ENCODE data around the gene SECTM1.

SECTM1 gene

DNA sequence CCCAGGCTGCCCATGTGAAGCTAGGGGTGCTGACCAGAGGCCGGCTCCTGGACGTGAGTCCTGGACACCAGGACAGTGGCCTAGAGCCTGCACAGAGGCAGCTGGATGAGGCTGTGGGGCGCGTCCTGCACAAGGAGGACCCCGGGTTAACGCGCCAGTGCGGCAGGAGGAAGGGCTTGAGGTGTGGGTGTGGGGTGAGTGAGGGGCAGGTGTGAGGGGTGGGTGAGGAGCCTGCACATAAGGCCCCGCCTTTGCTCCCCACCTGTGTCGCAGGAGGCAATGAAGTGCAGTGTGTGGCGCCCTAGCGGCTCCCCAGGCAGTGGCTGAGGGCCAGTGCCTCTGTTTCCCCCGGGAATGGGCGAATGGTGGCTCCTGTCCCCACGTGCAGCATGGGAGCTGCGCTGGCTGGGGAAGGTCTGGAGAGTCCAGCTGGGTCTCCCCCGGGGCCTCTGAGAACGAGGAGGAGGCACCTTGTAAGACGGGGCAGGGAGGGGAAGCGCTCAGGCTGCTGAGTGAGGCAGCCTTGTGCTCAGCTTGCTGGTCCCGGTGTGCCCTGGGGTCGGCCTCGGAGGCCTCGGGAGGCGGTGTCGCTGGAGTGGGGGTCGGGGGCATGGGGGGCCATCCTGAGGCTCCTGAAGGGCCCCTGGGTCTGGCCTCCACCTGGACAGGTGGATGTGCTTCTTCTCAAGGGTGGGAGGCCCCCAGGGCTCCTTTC, 19.4 kb downstream of the SECTM1 start:
- no peak for DNase-seq

DNA sequence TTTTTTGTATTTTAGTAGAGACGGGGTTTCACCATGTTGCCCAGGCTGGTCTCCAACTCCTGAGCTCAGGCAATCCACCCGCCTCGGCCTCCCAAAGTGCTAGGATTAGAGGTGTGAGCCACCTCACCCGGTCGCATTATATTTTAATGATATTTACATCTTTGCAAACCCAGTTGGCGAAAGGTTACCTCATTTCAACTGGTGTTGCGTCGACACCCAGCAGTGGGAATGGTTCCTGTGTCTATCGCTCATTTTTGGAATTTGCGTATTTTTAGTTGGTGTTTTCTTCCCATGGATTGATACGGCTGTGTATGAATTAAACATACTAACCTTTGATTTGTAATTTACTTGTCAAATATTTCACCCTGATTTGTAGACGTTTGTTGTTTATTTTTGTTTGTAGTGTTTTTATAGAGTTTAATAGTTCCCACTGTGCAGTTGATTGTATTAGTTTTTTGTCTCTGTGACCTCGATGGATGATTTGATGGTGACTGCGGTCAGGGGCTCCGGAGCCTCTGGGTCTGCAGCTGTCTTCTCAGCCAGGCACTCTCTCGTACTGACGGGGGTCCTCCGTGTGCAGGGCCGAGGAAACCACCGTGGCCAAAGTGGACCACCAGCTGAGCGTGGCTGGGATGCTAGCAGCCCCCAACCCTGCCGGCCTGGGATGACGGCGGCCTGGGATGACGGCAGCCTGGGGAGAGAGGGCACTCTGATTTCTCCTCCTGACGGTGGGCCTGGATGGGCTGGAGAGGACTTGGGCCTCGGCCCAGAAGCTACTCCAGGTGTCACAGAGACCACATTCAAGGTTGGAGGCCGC, 20.2 kb downstream of the SECTM1 start:
- DNase-seq, result no peak

DNA sequence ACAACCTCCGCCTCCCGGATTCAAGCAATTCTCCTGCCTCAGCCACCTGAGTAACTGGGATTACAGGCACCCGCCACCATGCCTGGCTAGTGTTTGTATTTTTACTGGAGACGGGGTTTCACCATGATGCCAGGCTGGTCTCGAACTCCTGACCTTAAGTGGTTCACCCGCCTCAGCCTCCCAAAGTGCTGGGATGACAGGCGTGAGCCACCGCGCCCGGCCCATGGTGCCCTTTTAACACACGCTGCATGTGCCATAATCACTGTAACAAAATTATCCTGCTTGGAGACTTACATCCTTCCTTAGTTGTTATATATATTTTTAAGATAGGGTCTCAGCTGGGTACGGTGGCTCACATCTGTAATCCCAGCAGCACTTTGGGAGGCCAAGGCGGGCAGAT, 21.6 kb downstream of the SECTM1 start:
- DNase-seq, result no peak

DNA sequence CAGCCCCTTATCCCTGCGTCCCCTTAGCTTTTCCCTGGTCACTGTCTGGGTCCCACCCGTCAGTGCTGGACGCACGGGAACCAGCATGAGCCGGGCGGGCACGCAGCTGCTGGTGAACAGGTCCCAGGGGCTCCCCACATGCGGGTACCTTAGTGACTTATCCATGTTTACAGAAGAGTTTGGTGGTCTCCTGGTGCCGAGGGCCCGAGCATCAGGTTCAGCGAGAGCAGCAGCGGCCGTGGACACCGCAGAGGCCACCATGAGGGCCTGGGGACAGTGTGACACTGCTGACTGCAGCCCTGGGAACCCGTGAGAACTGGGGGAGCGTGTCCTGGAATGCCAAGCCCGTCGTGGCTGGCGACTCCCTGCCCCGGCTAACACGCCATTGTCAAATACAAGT, 22.7 kb downstream of the SECTM1 start:
- DNase-seq, result no peak

DNA sequence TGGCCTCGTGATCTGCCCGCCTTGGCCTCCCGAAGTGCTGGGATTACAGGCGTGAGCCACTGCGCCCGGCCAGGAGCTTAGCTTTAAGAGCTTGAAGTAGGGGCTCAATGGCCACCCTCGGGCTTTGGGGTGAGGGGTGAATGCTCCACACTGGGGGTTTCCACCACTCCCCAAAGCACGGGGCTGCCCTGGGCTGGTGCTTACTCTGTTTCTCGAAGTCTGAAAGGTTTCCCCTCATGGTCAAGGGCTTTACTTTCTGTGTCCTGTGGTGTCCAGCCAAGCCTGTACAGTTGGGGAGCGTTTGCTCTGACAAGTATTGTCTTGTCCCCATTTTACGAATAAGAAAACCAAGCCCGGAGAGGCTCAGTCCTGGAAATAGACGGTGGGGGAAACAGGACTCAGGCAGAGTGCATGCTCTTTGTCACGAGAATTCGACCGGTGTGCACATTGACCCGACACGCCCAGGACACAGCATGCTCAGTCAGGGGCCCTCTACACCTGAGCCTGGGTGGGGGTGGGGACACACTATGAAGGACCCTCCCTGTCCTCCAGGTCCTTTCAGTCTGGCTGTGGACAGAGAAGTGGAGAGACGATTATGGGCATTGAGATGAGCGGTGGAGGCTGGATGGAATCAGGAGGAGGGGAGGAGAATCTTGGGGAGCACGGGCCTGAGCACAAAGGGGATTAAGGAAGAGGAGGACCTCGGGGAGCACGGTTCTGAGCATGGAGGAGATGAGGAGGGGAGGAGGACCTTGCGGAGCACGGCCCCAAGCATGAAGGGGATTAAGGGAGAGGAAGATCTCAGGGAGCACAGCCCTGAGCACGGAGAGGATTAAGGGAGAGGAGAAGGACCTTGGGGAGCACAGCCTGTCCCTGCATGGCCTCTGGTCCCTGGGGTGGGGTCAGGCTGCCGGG, 23.7 kb downstream of the SECTM1 start:
- DNase-seq, result no peak

DNA sequence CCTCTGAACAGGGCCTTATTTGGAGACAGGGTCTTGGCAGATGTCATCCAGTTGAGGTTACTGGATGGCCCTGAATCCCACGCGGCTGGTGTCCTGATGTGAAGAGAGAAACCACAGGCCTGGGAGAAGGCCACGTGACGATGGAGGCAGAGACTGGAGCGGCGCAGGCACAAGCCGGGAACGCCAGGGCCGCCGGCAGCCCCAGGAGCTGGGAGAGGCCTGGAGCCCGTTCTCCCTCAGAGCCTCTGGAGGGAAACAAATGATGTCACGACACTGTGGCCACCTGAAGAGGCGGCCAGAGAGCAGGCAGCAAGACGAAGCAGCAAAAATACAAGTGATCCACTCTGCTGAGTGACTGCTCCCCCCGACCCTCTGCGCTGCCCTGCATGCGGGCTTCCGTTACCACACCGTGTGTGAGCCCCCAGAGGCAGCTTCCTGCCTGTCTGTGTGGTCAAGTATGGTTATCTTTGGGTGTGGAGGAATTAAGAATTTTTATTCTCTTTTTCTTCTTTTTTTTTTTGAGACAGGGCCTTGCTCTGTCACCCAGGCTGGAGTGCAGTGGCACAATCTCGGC, 27.8 kb downstream of the SECTM1 start:
- no peak for DNase-seq

DNA sequence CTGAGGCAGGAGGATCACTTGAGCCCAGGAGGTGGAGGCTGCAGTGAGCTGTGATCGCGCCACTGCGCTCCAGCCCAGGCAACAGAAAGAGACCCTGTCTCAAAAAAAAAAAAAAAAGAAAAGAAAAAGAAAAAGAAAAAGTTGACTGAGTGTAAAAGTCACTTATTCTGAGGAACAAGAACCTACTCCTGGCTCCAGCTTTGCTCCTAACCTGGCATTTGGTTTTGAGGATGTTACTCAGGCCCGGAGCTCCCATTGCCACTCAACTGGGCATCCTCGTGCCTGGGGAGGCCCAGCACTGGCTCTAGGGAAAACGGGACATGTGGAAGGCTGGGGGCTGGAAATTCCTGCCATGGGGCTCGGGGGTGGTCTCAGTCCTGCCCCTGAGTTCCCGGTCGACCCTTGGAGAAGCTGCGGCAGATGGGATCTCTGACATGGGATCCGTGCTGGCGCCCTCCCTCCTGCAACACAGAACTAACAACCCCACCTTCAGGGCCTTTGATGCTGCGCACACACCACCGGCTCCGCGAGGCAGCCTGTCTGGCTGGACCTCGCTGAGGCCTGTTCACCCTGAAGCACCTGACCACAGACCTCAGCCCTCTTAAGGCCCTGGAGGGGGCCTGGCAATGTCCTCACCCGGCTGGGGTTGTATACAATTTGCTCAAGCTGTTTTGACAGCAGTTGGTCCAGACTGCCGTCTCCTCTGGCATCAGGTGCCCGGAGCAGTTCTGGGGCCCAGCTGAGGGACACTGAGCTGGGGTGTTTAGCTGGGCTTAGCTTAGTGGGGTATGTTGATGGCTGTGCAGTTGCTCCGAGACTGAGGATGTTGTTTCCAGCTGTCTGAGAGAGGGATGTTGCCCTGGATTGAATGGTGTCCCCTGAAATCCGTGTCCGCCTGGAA, 28.5 kb downstream of the SECTM1 start:
- DNase-seq, result no peak

DNA sequence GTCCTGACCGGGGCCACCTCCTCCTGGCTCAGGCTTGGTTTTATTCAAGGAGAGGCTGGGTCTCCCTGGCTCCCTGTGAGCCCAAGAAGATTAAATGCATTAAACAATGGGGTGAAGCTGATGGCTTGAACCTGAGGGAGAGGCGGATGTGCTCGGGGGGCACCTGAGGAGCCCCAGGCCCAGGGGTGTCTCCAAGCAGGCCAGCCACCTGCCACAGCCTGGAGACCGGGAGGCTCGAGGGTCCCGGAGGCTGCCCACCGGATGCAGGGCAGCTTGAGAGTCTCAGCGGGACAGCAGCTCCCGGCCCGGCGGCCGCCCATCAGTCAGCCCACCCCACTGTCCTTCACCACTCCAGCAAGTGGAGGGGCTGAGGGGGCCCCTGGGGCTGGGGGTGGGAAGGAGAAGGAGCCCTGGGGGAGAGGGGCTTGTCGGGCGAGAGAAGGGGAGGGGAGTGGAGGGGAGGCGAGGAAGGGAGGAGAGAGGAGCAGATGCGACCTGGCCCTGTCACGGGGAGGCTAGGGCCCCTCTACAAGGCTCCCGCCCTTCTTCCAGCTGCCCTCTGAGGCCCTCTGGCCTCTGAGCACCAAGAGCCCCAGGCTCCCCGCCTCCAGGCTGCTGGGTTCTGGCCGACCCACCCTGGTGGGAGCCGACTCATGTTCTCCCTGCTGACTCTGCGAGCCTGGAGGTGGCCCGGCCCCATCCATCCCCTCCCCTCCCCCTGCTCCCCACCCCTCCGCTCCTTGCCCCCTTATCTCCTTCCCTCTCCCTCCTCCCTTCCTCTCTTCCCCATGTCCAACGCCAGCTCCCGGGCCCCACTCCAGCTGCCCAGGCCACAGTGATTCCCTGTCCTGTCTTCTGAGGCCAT, 29.4 kb downstream of the SECTM1 start:
- DNase-seq, result no peak

DNA sequence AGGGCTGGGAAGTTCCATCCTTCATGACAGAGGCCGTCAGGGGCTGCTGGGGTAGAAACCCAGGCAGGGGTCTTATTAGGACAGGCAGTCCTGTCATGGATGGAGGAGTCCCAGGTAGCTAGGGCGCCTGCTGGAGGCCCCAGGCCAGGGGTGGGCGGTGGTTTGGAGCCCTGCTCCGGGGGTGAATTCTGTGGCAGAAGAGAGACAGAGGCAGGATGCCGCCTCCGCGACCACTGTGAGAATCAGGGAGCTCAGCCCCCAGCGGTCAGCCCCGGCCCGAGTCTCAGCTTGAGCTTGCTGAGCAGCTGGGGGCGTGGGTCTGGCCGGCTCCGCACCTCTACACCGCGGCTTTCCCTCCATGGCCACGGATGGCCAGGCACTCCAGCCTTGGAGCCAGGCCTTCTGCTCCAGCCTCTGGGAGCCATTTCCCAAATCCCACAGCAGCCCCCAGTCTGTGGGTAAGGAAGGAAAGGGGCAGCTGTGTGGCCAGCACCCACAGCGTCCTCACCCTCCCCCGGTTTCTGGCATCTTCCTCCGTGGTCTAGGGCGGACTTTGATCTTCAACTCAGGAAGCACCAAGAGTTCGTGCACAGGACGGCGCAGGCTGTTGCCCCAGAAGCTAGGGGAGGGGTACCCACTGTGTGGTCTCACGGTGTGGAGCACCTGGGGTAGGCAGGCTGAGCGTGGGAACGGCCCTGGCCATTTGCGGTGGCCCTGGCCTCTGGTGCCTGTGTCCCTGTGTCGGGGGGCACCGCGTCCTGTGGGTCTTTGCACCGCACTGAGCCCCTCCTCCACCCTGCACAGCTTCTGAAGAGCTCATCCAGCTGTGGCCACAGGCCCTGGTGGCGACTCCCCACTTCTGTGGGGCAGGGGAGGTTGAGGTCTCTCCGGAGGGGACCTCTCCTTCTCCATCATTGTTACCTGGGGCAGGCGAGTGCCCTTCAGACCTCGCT, 30.3 kb downstream of the SECTM1 start:
- DNase-seq, result no peak

DNA sequence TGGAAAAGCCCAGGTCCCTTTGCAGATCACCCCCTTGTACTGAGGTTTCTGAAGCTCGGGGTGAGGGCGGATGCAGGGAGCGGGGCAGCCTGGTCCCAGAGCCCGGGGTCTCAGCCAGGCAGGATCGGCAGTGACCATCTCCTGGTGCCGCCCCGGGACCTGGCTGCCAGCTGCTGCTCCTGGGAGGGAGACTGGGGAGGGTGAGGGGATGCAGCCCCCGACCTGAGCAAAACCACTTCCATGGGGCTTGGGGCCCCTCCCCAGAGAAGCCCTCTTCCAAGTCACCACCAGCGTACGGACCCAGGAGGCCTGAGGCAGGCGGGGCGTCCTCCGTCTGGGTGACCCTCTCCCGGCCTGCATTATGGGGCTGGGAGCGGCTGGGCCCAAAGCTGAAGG, 31.0 kb downstream of the SECTM1 start:
- no peak for DNase-seq

DNA sequence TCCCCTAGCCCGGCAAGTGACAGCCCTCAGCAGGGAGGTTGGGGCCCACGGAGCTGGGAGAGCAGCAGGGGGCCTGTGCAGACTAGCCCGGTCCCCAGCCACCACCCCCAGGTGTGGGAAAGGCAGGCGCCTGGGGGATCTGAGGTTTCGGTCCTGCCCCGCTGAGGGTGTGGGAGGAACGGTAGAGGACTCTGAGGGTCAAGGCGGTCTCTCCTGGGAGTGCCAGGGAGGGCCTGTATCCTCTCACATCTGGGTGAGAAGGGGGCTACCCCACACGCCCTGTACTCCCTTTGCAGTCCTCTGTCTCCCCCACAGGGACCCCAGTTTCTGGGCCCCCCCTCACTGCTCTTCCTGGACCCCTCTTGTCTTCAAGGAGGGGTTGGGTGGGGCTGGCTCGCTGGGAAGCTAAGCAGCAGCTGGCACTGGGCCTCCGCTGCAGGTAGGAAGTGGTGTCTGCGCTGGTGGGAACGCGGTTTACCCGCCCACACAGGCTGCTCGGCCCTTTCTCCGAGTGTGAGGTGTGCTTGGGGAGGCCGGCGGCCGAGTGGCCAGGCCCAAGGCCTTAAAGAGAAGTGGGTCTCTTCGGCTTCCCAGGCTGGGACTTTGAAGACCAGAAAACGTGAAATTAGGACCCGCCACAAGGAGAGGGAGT, 31.5 kb downstream of the SECTM1 start:
- no peak for DNase-seq

DNA sequence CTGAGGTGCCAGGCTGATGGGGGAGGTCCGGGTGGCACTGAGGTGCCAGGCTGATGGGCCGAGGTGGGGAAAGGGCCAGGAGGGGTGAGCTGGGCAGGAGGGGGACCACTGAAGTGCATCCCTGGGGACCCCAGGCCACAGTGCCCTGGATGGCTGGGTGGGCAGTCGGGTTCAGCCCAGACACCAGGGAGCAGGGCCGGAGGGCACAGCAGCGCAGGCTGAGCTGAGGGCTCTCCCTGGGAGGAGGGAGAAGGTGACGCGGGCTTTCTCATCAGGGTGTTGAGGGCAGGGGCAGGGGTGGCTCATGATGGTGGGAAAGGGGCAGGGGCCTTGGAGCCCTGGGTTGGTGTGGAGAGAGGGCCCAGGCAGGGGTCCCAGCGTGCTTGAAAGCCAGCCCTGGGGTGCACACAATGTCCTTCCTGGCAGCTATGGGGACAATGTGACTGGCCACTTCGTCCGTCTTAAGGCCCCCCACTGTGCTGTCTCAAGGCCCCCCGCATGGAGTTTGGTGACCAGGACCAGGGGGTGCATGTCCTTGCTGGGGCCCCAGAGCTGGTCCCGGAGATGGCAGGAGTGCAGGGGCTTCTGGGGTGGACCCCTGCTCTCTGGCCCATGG, 32.2 kb downstream of the SECTM1 start:
- DNase-seq, result no peak

DNA sequence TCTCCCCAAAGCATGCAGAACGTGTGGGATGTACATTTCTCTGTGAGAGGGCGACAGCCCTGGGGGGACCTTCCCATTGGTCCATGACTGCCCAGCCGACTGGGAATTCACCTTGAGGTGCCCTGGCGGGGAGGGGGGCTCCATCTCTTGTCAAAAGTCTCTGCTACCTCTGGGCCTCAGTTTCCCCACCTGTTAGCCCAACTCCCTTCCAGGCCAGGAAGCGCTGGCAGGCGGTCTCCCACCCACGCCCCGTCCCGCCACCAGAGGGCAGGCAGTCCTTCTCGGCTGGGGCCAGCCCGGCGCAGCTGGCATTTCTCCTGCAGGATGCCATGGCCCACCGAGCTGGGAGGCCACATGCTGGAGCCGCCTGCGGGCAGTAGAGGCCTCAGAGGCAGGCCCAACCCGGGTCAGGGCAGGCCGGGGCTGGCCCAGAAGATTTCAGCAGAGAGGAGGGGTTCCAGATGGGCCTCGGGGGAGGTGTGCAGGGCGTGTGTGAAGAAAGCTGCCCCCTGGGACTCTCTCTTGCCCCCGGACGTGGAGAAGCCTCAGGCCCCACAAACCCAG, 32.8 kb downstream of the SECTM1 start:
- peak; percentile 46 for DNase-seq

DNA sequence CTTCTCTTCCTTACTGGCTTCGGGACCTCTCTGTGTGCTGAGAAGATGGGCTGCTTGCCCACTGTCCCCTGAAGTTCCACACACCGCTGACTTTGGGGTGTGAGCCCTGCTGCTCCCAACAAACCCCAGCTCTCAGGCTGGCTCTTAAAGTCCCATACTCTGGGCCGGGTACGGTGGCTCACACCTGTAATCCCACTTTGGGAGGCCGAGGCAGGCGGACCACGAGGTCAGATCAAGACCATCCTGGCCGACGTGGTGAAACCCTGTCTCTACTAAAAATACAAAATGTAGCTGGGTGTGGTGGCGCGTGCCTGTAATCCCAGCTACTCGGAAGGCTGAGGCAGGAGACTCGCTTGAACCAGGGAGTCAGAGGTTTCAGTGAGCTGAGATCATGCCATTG, 33.3 kb downstream of the SECTM1 start:
- no peak for DNase-seq

DNA sequence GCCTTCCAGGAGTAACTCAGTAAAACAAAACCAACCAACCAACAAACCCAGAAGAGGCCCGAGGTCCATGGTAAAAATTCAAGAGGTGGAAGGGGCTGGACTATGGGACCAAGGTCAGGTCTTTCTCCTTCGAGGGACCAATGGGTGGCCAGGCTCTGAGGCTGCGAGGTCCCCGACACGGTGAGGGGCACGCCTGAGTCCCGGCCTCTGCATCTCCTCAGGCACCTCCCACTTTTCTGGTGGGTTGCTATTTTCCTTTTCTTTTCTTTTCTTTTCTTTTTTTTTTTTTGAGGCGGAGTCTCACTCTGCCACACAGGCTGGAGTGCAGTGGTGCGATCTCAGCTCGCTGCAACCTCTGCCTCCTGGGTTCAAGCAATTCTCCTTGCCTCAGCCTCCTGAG, 34.1 kb downstream of the SECTM1 start:
- no peak for DNase-seq

DNA sequence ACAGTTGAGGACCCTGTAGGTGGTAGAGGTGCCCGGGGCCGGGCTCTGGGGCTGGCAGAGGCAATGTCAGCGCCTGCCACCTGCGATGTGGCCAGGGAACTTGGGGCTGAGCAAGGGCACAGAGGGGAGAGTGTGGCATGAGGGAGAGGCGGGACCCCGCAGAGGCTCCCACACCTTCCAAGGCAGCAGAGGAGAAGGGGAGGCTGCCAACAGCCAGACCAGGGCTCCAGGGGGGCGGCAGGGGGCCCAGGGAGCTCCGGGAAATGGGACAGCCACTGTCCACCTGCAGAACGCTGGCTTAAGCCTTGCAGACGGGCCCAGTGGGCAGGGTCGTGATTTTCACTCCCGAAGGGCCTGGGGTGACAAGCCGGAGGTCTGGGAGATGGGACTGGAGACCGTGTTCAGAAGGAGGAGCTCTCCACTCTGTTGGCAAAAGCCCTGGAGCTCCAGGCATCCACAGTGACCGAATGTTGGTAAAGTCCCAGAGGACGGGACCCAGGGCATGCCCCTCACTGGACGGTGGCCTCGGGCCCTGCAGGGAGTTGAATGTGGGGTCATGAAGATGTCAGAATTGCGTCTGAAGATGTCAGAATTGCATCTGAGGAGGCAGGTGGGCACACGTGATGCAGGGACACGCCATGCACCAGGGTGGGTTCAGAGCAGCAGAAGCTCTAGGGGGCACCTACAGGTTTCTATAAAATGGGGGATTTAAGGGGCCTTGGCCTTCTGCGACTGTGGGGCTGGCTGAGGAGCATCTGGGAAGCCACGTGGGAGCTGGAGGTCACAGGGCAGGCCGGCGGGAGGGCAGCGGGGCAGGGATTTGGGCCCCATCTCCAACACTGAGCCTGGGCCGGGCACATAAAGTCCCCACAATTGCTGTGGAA, 34.8 kb downstream of the SECTM1 start:
- DNase-seq, result no peak
